NK-92 treated with Interleukin-12 subunit alpha and Interleukin-12 subunit beta, amount 100 ng/mL, for 24 hours (cell line): ENCODE measurements around the gene PLCXD1.
"Not testable (repeated sequence)": the region's sequence is repeated elsewhere in the genome, so short reads cannot be mapped to it uniquely, and the experiment has no call there.

ENCODE experiments used
- DNase-seq: peaks from one replicate; lab custom pipeline; 2025; lab: John Stamatoyannopoulos, UW

Gene PLCXD1

DNA sequence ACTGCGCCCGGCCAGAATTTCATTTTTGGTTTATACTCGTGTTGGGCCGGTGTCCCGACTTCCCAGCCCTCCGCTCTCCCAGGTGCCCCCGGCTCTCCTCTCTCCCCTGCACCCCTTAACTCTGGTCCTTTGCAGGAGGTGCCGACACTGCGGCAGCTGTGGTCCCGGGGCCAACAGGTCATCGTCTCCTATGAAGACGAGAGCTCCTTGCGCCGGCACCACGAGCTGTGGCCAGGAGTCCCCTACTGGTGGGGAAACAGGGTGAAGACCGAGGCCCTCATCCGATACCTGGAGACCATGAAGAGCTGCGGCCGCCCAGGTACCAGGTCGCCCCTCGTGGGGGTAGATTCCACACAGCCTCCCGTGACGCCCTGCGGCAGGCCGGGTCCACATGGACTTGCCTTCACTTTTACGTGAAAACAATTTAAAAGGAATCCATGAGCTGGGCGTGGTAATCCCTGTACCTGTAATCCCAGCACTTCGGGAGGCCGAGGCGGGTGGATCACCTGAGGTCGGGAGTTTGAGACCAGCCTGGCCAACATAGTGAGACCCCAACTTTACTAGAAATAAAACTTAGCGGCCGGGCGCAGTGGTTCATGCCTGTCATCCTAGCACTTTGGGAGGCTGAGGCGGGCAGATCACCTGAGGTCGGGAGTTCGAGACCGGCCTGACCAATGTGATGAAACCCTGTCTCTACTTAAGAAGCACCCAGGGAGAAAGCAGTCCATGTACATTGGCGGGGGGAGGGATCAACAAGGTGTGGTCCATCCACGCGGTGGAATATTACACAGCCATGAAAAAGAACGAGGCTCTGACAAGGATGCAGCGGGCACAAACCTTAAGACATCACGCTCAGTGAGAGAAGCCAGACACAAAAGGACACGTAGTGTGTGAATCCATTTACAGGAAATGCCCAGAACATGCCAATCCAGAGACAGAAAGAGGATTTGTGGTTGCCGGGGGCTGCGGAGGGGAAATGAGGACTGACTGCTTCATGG is 12.0 kb downstream of the PLCXD1 start:
- no peak for DNase-seq

DNA sequence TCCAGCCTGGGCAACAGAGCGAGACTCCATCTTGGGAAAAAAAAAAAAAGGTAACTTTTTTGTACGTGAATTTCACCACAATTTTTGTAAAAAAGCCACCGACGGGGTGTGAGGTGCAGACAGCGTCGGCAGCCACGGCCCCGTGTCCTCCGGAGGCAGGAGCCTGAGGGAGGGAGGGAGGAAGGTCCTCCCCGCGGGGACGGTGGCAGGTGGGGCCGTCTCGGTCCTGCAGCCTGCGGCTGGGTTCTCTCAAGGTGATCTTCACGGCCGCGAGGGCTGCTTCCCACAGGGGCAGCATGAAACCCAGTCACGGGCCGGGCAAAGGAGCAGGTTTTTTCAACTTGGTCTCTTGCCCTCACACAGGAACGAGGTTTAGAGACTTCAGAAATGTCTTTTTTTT is 14.0 kb downstream of the PLCXD1 start:
- no peak for DNase-seq

- DNase-seq = no peak
Observed at GRCh38 chrX:298993-299392, 17.8 kb downstream of the PLCXD1 start.

DNA sequence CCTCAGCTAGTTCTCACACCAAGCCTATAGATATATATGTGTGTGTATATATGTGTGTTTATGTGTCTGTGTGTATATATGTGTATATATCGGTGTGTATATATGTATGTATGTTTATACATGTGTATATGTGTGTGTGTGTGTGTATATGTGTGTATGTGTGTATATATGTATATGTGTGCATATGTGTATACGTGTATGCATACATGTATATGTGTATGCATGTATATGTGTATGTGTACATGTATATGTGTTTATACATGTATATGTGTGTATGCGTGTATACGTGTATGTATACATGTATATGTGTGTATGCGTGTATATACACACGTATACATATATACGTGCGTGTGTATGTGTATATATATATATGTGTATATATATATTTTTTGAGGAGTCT is 19.2 kb downstream of the PLCXD1 start:
- DNase-seq = no peak

DNA sequence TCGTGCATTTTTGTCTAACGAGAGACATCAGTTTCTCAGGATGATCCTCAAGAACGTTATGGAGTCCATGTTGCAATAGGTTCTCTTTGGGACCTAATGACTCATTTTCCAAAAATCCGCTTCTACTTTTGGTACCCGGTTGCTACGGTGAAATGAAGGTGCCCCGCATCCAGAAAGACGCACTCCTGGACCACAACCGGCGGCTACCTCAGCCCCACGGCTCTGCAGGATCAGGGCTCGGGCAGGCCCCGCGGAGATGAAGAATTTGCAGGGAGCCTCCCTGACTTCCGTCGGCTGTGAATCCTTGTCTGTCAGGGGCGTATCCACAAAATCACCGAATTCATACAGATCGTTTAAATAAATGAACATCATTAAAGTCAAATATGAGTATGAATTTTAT is 21.8 kb downstream of the PLCXD1 start:
- DNase-seq = no peak

GRCh38 chrX:305781-306613 is 24.8 kb downstream of the PLCXD1 start:
- DNase-seq = not testable (repeated sequence)

DNA sequence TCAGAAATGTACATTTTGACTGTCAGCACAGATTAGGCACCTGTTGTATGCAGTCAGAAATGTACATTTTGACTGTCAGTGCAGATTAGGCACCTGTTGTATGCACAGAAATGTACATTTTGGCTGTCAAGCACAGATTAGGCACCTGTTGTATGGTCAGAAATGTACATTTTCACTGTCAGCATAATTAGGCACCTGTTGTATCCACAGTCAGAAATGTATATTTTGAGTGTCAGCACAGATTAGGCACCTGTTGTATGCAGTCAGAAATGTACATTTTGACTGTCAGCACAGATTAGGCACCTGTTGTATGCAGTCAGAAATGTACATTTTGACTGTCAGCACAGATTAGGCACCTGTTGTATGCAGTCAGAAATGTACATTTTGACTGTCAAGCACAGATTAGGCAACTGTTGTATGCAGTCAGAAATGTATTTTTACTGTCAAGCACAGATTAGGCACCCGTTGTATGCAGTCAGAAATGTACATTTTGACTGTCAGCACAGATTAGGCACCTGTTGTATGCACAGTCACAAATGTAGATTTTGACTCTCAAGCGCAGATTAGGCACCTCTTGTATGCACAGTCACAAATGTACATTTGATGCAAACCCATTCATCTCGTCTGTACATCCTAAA is 25.6 kb downstream of the PLCXD1 start:
- not testable (repeated sequence) for DNase-seq

GRCh38 chrX:307261-308111 is 26.3 kb downstream of the PLCXD1 start:
- DNase-seq = no peak

DNA sequence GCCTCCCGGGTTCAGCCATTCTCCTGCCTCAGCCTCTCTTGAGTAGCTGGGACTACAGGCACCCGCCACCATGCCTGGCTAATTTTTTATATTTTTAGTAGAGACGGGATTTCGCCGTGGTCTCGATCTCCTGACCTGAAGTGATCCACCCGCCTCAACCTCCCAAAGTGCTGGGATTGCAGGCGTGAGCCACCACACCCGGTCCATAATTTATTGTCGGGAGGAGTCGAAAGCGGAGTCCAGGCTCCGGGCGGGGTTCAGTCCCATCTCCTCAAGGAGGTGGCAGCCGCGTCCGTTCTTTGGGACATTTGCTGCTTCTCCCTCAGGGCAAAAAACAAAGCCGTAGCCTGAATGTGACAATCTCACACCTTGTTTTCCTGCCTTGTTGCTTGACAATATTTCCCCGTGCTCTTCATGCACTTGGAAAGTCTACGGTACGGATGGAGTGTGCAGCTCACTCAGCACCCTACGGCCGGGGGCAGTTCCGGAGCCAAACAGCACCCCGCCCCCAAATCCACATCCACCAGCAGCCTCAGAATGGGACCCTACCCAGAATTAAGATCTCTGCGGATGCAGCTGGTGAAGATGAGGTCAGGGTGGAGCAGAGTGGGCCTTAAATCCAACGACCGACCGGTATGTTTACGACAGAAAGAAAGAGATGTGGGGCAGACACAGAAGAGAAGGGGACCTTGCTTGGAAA is 27.8 kb downstream of the PLCXD1 start:
- no peak for DNase-seq

DNA sequence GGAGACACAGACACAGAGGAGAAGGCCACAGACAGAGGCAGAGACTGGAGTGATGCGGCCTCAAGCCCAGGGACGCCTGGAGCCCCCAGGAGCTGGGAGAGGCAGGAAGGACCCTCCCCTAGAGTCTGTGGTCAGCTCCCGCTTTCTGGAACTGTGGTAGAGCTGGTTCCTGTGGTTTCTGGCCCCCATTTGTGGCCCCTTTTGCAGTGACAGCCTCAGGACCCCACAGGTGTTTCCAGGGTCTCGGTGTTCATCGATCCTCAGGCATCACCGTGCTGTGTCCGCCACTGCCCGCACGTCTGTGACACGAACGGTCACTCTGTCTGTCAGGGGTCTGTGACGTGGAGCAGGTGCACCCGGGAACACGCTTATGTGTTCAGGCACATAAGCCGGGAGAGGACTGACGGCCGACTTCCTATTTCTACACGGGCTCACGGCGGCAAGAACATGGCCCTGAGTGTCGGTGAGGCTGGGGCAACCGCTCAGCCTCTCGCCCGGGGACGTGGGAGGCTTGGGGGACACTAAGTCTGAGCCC is 29.5 kb downstream of the PLCXD1 start:
- DNase-seq = no peak

- no peak for DNase-seq
Observed at GRCh38 chrX:311156-312129, 30.3 kb downstream of the PLCXD1 start.

GRCh38 chrX:312621-313331 is 31.6 kb downstream of the PLCXD1 start:
- no peak for DNase-seq

DNA sequence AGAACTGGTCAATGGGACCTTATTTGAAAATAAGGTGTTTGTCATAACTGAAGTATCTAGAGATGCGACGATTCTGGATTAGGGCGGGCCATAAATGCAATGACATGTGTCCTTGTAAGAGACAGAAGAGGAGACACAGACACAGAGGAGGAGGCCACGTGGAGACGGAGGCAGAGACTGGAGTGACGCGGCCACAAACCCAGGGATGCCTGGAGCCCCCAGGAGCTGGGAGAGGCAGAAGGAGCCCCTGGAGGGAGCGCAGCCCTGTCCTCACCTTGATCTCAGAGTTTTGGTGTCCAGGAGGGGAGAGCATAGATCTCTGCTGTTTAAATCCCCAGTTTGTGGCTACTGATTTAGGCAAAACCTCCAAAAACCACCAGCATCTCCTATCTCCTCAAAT is 32.4 kb downstream of the PLCXD1 start:
- DNase-seq = no peak

DNA sequence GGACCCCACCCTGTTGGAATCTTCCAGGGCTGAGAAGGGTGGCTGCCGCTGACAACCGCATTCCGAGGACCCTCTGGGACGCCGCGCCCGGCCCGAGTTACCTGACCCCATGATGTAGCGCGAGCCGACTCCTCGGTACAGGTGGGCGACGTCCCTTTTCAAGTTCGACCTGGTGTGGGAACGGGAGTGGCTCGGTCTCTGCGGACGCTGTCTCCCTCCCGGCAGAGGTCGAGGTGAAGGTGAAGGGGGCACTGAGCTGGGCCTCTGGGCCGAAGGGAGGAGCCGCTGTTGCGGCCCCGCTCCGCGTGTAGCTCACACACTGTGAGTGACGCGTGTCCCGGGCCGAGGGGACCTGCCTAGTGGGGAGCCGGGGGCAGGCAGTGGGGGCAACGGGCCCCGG is 32.9 kb downstream of the PLCXD1 start:
- DNase-seq = no peak

- DNase-seq = no peak
Observed at GRCh38 chrX:314781-315595, 33.8 kb downstream of the PLCXD1 start.

DNA sequence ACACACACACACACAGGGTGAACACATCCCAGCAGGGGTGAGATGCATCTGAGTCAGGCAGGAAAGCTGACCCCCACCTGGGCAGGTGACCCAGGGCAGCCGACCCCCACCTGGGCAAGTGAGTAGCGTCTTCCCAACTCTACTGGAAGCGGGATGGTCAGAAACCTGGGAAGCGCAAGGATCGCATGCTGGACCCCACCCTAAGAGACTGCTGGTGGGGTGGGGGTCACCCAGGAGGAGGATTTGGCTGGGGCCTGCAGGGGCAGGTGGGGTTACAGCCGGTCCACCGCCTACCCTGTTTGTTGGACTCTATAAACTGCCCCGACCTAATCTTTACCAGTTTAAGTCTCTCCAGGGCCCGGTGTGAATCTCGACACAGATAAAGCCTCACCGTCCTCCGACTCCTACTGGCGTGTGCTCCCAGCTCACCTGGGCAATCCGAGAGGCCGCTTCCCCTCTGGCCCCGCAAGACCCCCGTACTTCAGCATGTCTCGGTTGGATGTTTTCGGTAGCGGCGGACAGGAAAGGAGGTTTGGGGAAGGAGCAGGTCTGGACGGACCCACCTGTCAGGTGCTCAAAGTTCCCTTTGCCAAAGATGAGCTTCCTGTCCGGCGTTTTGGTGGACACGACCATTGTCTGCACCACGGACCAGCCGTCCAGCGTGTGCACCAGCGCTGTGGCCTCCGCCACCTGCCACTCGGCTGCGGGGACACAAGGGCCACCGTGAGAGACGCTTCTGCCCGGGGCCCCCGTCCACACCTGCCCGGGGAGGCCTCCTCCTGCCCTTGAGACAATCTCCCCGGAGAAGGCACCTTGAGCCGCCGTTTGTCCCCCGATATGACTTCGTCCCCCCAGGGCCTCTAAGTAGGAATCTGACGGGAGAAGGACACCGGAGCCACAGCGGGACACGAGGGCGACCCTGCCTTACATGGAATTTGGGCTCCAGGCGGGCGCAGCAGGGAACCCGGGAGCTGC is 35.5 kb downstream of the PLCXD1 start:
- DNase-seq = no peak
